Subcutaneous adipose tissue (tissue), 4 donors: Measurements from ENCODE around the gene DNAJC15. TPM values are rescaled to one million over a fixed set of nuclear protein-coding genes. Genes with fewer than 3 reads are reported as not detected.

Experiments used
- total RNA-seq, 4 donors: library from RNA; depleted of rRNA; stranded (reverse); fragments of >200 nt; gene quantifications; one replicate each; pipeline ENCODE4 v1.1.0, GENCODE V29; 2016
- TF ChIP-seq, protein P1 (sequence below): fragments of 450-650 bp; IDR thresholded peaks from one replicate; pipeline ENCODE4 v1.5.1; 2016; ENCODE audit warnings: low read depth, mild to moderate bottlenecking, control low read depth, antibody characterized with exemption, moderate library complexity

DNAJC15 gene
- total RNA-seq, 4 donors from 2014 or later, result 4.3 to 16.0 (median 10.3) TPM

DNA sequence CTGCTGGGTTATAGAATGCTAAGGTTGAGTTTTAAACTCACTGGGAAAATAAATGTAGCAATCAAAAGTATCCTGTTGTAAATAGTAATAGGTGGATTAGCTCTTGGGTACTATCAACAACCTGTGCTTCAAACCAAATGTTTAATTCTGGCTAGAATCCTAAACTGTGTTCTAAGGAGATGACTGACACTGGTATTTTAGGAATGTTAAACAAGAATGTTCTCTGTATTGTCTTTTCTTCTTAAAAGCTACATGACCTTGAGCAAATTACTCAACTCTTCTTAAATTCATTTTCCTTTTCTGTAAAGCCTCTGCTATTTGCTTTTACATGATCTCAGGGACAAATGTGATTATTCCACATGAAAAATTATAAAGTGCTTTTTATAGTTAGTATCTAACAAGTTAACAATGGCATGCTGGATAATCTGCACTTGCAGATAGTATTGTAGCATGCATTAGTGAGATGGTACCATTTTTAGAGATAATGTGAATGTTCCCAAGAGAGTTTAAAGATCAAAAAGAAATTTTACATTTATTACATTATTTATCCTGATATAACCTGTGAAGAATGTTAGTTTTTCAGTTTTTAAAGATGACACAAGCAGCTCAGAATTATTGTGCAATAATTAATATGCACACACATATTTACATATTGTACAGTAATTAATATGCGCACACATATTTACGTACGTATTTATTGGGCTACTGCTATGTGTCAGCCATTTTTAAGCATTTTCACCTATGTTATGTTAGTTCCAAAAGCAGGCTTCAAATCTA is 17.7 kb upstream of the DNAJC15 start:
- TF ChIP-seq, protein P1, sequence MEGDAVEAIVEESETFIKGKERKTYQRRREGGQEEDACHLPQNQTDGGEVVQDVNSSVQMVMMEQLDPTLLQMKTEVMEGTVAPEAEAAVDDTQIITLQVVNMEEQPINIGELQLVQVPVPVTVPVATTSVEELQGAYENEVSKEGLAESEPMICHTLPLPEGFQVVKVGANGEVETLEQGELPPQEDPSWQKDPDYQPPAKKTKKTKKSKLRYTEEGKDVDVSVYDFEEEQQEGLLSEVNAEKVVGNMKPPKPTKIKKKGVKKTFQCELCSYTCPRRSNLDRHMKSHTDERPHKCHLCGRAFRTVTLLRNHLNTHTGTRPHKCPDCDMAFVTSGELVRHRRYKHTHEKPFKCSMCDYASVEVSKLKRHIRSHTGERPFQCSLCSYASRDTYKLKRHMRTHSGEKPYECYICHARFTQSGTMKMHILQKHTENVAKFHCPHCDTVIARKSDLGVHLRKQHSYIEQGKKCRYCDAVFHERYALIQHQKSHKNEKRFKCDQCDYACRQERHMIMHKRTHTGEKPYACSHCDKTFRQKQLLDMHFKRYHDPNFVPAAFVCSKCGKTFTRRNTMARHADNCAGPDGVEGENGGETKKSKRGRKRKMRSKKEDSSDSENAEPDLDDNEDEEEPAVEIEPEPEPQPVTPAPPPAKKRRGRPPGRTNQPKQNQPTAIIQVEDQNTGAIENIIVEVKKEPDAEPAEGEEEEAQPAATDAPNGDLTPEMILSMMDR, result no peak

DNA sequence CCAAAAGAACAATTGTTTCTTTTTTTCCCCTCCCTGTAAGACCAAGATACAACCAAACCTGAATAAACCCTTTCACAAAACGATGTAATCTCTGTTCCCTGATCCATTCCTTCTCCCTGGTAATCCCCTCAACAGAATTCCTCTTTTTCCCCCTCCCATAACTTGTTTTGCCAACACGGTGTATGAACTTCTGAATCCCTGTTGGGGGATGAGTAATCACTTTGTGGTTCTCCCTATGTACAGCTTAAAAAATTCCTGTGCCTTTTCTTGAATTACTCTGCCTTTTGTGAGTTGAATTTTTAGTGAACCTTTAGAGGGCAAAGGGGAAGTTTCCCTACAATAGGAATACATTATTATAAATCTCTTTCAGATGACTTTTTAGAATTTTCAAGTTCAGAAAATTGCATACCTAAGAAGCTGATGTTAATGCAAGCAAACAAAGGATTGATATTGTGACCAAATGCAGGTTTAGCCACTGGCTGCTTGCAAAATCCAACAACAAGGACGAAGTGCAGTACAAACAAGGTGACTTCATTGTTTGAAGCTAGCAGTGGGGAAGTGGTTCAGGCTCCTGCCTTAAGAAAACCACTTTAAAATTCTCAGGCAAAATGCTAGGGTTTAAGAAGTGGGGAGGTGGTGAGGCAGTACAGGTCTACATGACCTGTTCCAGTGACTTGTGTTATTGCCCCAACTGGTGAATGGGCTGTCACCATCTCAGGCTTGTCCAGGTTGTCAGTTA is 16.3 kb upstream of the DNAJC15 start:
- TF ChIP-seq, protein P1, result no peak

DNA sequence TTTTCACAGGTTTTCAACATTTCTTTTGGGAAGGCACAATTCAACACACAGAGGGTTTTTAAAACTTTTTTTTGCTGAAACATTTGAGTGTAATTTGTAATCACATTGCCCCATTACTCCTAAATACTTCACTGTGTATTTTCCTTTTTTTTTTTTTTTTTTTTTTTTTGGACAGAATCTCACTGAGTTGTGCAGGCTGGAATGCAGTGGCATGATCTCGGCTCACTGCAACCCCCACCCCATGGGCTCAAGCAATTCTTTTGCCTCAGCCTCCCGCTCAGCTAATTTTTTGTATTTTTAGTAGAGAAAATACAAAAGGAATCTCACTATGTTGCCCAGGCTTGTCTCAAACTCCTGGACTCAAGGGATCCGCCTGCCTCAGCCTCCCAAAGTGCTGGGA is 14.8 kb upstream of the DNAJC15 start:
- TF ChIP-seq, protein P1, result no peak

DNA sequence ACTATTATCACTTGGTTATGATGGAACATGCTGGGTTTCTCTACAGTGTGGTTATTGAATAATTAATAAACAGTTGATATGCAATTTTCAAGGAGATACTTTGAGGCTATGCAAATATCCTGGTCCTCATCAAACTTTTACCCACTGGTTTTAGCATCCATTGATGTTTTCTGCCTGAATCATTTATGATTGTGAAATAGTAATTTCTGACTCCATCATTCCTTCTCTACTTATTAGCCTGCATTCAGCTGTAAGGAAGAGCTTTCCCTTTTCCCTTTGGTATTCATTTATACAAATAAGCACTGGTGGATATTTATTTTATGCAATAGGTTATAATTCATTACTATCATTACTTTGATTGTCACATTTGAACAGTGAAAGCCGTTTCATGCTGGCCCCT is 13.9 kb upstream of the DNAJC15 start:
- TF ChIP-seq, protein P1, result no peak

DNA sequence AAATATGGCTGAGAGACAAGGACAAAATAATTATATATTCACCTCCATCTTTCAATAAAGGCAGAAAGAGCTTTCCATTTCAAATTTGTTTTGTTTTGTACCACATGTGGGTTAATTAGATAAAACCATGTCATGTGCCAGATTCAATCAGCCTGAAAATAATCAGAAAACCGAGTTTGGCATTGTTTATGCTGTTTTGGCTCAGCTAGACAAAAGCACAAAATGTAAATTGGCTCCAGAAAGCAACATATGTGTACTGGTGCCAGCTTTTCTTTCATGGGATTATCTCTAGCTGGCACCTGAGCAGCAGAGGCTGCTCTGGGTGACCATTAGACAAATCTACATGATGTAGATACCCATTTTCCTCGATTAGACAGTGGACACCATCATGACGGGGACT is 9.2 kb upstream of the DNAJC15 start:
- TF ChIP-seq, protein P1, result no peak

DNA sequence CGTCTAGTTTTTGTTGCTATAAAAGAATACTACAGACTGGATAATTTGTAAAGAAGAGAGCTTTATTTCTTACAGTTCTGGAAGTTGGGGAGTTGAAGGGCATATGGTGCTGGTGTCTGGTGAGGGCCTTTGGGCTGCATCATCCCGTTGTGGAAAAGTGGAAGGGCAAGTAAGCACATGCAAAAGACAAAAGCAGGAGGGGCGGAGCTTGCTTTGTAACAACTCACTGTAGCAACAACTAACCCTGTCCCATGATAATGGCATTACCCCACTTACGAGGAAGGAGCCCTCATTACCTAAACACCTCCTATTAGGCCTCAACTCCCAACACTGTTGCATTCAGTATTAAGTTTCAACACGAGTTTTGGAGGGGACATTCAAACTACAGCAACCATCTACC is 7.2 kb upstream of the DNAJC15 start:
- TF ChIP-seq, protein P1, result no peak

DNA sequence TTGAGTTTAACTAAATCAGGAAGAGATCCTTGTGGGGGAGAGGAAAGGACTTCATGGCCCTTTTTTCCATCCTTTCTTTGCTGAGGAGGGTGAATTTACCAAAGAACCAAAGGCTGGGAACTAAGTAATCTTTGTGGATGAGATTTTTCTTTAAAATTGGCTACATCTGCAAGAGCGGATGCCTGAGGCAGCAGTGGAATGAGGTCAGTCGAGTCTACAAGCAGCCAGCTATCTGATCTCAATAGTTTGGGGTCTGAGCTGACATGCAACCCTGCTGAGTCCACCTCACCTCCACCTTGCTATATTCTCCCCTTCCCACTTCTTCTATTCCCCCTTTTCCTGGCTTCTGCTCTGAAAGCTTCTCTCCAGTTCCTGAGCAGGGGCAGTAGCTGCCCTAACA is 3.6 kb upstream of the DNAJC15 start:
- TF ChIP-seq, protein P1, result no peak
